Activated T-cell treated with anti-CD3 and anti-CD28 coated beads for 24 hours (primary cell): Measurements from ENCODE around the gene ARRB1.
"Not testable (repeated sequence)": the region's sequence is repeated elsewhere in the genome, so short reads cannot be mapped to it uniquely, and the experiment has no call there.

Experiments used
- DNase-seq: peaks from one replicate; pipeline ENCODE4 v3.0.0-alpha.2; 2020; ENCODE audit warnings: low read depth

Gene ARRB1

DNA sequence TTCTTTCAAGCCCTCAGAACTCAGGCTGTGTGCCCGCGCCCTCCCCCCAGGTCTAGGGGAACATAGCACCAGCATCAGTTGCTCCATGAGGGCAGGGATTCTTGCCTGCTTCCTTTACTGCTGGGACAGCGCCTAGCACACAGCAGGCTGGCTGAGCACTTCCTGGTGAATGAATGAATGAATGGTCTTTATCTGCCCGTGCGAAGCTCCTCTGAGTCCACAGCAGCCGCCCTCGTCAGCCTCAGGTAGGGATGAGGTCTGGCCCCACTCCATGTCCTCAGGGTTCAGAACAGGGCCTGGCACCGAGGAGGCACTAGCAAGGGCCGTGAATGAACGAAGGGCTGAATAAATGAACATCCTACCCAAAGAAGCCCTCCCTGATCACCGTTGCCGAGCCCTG lies 27.3 kb downstream of the ARRB1 start:
- DNase-seq = no peak

DNA sequence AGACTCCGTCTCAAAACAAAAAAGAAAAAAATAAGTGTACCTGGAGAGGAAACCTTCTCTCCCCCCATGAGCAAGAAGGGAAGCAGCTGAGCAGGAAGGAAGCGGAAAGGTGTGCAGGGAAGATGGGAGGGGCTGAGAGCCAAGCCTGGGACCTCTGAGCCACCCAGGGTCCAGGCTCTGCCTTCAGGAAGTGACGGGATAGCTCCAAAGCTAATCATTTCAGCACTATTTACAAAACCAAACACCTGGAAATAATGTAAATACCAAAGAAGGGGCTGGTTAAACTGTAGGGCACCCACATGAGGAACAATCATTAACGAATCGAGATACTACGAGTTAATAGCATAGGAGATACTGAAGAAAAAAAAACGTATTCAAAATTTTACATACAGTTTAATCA lies 27.9 kb downstream of the ARRB1 start:
- DNase-seq = no peak

DNA sequence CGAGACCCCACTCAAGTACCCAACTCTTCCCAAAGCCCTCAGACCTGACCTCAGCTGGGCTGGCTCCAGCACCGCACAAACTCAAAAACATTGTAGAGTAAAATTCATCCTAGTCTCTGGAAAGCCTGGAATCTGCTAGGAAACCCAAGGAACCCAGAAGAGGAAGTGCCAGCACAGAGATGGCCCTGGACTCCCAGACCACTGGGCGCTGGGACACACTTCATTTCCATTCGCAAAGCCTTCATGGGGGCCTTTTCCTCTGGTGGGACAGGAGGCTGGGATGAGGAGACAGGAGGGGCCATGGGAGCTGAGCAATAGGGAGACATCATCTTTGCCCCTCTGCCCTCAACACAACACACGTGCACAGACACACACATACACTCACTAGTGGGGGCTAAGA lies 30.8 kb downstream of the ARRB1 start:
- DNase-seq = no peak

DNA sequence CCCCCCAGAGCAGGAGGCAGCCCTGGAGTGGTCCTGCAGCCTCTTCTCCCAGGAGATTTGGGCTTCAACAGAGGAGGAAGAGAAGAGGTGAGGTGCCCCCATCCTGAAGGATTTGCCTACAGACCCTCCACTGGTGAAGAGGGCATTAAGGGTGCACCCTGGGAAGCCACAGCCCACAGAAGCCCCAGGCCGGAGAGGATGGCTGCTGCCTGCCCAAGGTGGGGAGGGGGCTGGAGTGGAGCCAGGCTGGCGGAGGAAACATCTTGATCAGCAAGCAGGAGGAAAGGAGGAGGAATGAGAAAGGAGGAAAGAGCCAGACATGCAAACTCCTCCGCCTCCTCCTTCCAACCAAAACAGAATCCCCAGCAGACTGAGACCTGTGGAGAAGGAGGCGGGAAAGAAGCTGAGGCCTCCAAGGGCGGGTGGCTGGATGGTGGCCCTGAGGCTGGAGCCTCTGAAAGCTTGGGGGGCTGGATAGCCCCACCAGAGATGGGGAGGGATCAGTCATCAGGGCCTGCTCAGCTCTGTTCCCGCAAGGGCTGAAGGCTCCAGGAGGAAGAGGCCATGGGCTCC lies 31.3 kb downstream of the ARRB1 start:
- DNase-seq = no peak

DNA sequence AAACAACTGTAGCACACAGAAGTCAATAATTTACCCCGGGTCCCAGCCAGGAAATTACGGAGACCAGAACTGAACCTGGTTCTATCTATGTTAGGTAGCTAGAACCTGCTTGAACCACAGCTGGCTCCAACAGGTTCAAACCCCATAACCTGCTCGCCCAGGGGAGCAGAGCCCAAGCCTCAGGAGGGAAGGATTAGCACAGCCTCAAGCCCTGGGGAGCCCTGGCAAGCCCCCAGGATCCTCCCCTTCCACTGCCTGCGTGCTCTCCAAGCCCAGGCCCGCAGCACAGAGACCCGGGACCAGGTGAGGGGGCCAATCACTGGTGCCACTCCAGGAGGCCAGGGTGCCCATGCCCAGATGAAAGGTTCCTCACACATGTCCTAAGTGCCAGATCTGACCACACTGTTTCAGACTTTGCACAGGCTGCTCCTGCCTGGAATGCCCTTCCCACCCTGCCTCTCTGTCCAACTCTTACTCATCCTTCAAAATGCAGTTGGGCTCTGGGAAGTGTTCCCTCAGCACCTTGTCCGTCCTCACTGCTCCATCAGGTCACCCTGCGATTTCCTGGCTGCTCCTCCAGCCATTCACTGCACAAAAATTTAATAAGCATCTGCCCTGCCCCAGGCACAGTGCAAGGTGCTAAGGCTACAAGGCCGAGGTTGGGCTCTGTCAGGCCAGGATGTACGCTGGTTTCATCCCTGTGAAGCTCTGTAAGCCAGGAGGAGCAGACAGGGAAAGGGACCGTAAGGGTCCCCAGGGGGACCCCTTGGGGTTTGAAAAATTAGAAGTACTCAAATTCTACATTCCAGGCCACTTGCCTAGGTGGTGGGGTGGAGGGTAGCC lies 32.2 kb downstream of the ARRB1 start:
- DNase-seq = no peak

DNA sequence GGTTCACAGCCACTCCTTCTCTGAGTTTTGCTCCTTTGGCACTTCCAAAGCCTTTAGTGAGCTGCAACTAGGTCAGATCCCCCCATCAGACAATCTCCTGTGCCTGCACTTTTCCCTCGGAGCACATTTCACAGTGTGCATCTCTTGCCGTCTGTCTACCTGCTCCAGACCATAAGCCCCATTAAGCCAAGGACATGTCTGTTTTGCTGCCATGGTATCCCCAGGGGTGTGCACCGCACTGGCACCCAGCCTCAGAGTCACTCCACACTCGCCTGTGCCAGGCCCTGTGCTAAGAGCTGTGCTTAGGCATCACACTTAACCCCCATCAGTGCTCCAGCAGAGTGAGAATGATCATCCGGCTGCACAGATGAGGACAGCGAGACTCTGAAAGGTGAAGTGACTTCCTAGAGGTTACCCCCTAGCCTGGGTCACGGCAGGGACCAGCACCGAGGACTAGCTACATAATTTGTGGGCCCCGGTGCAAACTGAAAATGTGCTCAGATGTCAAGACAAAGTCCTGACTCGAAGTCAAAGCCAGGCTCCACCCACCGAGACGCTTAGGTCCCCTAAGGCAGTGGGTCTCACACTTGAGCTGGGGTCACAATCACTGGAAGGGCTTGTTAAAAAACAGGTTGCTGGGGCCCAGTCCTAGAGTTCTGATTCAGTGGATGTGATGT lies 33.9 kb downstream of the ARRB1 start:
- no peak for DNase-seq

DNA sequence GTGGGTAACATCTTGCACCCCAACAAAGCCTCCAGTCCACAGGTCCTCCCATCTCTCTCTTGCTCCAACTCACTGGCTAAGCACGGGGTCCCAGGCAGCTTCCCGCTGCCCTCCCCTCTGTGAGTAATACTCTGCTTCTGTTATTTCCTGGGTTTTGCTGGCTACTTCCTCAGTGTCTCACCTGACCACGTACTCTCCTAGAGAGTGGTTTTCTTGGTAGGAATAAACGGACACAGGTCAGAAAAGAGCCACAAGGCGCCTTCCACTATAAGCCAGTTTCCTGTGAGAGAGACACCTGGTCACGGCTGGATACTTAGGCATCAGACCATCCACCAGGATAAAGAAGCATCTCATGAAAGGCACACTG lies 36.0 kb downstream of the ARRB1 start:
- DNase-seq = no peak

DNA sequence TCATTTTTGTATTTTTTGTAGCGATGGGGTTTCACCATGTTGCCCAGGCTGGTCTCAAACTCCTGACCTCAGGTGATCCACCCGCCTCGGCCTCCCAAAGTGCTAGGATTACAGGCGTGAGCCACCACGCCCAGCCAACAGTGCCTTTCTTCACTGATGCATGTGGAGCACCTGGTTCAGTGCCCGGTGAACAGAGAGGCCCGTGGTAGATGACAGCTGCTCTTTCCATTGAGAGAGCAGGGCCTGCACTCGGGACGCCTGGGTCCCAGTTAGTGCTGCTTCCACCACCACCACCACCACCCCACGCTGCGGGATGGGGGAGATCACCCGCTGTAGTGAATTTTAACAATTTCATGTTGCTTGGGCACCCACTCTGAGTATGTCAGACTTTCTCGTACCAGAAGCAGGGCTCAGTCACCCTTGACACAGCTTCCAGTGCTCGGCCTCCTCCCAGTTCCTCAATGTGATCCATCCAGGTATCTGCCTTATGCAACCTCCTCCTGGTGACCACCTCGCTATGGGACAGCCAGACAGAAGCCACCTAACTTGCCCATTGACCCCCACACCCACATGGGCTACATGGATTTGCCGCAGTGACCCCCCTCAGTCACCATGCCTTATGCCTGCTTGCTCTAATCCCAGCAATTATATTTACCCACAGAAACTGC lies 36.6 kb downstream of the ARRB1 start:
- DNase-seq = no peak

DNA sequence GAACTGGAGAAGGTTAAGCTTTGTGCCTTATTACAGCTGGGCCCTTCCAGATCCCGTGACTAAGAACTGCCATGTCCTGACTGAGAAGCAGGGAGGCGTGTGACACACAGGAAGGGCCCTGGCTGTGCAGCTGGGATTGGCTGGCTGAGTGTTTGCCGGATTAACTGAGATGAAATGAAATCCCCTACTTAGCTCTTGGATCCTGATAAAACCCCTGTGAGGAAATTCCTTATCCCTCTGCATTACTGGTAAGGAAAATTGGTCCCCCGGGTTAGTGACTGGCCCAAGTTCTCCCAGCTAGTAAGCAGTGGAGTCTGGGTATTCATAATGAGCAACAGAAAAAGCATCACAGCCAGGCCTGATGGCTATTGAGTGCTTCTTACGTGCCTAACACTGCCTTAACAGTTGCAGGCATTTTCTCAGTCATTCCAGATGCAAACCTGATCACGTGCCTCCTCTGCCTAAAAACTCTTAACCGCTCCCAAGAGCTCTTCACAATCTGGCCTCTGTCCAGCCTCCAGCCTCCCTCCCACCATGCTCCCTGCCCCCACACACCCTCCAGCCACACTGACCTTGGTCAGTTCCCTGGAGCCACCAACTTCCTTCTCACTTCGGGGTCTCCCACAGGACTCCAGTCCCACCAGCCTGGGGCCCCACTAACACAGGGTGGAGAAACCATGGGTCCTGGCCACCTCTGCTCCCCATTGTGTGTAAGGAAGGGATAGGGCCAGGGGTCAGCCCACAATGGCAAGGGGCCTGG lies 37.8 kb downstream of the ARRB1 start:
- no peak for DNase-seq

DNA sequence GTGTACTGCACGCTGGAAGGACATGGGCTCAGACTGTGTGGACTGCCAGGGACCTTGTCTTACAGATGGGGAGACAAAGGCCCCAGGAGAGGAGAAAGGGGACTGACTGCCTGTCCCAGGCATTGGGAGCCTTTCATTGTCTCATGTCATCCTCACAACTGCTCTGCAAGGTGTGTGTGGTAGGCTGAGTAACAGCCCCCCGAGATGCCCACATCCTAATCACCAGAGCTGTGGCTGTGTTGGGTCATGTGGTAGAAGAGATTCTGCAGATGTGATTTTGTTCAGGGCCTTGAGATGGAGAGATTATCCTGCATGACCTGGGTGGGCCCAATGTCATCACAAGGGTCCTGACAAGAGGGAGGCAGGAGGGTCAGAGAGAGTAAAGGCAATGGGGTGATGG lies 39.1 kb downstream of the ARRB1 start:
- DNase-seq = no peak

DNA sequence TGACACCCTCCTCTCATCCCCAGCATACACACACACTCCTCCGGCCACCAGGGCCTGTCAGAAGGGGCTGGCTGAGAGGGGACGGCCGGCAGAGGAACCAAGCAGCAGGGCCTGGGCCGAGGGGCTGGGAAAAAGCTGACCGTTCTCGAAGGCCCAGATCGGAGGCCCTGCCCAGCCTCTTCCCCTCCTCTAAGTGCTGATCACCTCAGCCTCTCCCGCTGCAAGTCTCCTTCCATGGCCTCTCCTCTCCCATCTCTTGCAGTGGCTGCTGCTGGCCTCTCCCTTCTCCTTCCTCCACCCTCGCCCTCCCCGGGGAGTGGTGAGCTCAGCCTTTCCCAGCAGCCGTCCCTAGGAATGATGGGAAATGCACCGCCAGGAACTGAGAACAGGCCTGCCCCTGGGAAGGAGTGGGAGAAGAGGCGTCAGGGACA lies 39.6 kb downstream of the ARRB1 start:
- DNase-seq = no peak

DNA sequence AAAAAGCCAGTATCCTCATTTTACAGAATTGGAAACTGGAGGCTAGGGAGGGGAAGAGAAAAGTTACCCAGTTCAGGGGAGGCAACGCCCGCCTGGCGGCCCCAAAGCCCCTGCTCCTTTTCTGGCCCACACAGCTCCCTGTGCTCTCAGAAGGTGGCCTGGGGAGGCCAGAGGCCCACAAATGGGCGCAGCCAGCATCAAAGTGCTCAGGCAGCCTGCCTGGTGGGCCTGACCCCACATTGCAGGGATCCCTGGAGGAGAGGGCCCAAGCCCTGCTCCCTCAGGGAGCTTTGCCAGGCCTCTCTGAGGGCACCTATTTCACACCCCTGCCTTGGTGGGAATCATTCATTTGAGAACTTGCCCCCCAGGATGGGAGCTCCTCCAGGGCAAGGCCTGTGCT lies 42.5 kb downstream of the ARRB1 start:
- no peak for DNase-seq

DNA sequence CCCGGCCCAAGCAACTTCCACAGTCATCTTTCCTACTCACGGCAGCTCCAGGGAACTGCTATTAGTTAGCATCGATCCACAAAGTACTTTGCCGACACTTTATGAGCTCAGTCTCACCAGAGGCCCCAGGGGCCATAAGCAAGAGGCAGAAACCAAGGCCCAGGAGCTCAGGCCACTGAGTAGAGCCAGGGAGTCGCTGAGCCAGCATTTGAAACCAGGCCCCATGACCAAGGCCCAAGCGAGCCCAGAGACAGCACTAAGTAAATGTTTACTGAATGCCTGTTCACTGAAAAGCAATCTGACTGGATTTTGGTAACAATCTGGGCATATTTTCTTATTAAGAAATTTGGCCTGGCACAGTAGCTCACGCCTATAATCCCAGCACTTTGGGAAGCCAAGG lies 43.3 kb downstream of the ARRB1 start:
- DNase-seq = no peak

DNA sequence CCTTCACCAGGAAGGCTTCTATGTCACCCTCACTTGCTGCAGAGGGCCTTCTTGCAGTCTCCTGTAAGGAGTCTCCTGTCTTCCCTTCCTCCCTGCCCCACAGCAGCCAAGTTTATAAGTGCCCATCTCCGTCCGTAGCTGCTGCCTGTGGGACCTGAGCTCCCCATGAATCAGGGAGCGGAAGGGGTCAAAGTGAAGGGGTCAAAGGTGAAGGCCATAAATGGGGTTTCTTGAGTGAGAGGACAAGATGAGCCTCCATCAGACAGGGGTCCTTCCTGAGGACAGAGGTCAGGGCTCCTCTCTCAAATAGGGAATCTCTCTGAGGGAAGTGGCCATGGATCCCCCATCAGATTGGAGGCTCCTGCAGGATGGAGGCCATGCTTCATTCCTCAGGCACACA lies 44.4 kb downstream of the ARRB1 start:
- DNase-seq = no peak

DNA sequence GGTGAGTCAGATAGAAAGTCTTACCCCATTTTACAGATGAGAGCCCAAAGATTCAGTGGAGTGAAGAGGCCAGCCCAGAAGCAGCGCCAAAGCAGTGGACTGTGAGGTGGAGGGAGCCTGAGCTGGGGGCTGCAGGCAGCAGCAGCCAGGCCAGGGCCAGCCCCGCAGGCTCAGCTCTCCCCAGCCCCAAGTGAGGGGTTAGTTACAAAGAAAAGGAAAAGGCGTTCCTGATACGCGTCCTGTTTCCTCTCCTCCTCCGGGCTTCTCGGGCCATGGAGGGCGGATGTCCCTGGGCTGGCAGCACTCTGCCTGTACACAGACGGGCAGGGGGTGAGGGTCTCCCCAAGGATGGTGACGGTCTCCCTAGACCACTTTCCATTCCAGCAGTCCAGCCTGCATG lies 44.9 kb downstream of the ARRB1 start:
- DNase-seq = no peak

DNA sequence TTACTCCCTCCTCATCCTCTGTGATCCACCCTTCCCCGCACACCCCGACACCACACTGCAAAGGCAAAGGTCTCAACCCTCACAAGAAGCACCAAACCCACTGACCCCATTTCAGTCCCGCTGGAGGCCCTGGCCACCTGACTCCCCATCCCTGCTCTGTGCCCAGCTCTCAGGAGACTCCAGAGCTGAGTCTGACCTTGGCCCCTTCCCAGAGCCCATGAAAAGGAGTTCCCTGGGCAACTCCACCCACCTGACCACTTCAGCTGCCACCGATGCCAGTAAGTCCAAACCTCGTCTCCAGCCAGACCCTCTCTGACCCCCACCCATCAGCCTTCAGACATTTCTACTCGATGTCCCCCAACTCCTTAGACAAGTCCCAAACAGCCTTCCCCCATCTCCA lies 45.5 kb downstream of the ARRB1 start:
- no peak for DNase-seq

DNA sequence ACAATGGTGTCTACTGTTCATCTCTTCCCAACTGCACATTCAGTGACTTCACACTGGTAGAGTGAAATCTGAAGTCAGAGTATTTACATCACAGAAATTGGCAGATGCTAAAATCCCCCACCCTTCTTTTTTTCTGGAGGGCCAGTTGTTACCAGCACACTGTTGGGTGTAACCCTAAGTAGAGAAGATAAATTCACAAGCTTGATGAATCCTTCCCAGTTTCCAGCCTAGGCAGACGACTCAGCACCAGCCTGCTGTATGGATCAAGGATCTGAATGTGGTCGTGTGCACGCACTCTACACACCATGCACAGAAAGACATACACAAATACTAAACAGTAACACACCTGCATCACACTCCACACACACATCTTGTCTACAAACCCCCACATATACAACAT lies 46.0 kb downstream of the ARRB1 start:
- DNase-seq = no peak

DNA sequence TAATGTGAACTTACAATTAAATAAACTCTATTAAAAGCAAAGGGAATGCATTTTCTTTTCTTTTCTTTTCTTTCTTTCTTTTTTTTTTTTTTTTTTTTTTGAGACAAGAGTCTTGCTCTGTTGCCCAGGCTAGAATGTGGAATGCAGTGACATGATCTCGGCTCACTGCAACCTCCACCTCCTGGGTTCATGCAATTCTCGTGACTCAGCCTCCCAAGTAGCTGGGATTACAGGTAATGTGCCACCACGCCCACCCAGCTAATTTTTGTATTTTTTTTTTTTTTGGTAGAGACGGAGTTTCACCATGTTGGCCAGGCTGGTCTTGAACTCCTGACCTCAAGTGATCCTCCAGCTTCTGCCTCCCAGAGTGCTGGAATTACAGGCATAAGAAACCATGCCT lies 46.5 kb downstream of the ARRB1 start:
- DNase-seq = not testable (repeated sequence)

DNA sequence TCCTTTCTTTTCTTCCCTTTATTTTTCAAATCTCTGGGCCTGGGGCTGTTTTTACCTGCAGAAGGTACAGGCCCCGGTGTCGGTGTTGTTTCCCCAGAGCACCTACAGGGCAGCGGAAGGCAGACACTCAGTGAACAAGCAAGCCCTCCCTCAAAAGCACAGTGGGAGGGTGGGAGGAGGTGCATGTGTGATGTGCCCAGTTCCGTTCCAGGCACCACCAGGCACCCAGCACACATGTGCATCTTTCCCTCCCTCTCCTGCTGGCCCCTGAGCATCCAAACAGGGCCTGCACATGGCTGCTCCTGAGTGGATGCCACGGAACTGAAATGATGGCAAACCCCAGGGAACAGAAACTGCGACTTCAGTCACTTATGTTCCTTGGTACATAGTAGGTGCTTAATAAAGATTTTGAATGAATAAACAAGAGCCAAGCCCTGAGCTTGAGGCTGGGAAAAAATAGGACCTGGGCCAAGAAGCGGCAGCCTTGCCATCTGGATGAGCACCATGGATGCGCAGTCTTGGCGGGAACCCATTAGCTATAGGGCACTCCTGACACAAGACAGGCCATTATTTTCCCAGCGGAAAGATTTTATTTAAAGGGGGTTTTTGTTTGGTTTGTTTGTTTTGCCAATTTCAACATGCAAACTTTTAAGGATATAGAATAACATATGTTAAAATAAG lies 47.8 kb downstream of the ARRB1 start:
- no peak for DNase-seq

DNA sequence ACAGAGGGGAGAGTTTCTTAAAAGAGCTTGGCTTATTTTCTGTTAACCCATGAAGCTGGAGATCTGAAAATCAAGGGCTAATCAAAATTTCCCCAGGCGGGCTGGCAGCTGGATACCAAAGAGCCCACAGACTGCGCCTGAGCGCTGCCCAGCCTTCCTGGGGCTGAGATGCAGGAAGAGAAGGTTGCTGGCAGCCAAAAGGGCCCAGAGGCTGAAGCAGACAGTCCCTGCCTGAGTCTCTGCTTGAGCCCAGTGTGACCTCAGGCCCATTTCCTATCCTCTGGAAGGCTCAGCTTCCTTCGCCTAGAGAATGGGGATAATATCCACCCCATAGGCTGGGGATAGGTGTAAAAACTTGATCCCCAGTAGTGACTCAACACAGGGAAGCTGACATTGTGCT lies 49.1 kb downstream of the ARRB1 start:
- DNase-seq = no peak

DNA sequence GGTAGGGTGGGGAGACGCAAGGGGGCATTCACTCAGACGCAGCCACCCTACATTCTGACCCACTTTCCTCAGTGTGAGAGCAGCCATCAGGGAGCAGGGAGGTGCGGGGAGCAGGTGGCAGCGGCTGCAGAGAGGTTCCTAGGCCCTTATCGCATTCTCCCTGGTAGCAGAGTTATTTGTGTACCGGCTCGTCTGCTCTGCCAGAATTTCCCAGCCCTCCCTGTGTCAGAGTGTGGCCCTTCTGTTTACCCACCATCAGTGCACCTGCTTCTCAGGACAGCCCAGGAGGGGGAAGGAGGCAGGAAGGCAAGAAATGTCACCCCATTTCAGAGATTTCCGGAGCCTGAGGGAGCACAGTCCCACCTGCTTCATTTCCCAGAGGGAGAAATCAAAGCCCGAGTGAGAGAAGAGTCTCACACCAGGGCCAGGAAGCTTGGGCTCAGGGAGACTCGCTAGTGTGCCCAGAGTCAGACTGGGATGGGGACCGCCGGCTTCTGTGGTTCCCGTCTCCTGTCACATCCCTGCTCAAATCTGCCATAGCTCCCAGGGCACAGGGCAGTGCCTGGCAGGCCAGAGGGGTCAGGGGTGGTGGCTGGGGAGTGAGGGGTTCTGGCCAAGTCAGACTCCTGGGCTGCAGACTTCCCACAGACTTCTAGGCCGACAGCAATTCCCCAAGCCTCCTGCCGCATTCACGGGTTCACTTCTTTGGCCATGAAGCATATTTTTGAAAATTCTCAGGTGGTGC lies 49.7 kb downstream of the ARRB1 start:
- no peak for DNase-seq
